ENCODE measurements around the gene ERBB4. TPM values are rescaled to one million over a fixed set of nuclear protein-coding genes. Genes with fewer than 3 reads are reported as not detected.

ERBB4 gene
- total and polyA plus RNA-seq, 2 of the 8 experiments (the other 6 are each of a cell fraction or from before 2014, with no cell fraction given) = 0.34 to 1.3 TPM

GRCh38 chr2:212228743-212229171, 309.8 kb downstream of the ERBB4 start:
- no peak for DNase-seq (ENCODE audit: low read depth in 1 of 2, low spot score in 2 of 2)
- Histone ChIP-seq H3K36me3 (ENCODE audit: control insufficient read depth in 2 of 4, insufficient read depth in 4 of 4, low read length in 3 of 4) (no peaks in the 10 kb centered on the region), H2BK5ac (ENCODE audit: low read depth, low read length) (no peak overlapping the region), H3K9ac (replicated peaks in 1 of 4; ENCODE audit: extremely low read depth in 1 of 4, low read depth in 3 of 4, low read length in 3 of 4) (no peak overlapping the region), H3K27ac (ENCODE audit: low read depth, low read length) (no peak overlapping the region), H3K9me3 (ENCODE audit: insufficient read depth in 2 of 2, low read depth in 1 of 2, low read length in 1 of 2) (no peaks in the 10 kb centered on the region), H3K4me3 (ENCODE audit: extremely low read depth in 1 of 4, insufficient read depth in 2 of 4, low read depth in 3 of 4, low read length in 4 of 4) (no peak overlapping the region), H4K5ac (ENCODE audit: insufficient read length, low read depth, low read length) (no peak overlapping the region), H3K4me2 (ENCODE audit: insufficient read depth in 1 of 2, low read depth in 2 of 2, low read length in 2 of 2) (no peak overlapping the region), H2BK20ac (ENCODE audit: low read length) (no peak overlapping the region), H3K56ac (replicated peaks; ENCODE audit: insufficient read length, low read depth, low read length) (no peak overlapping the region), H4K8ac (ENCODE audit: extremely low read depth, insufficient read depth, low read length) (no peak overlapping the region), H3K23ac (ENCODE audit: insufficient read length) (no peak overlapping the region), H3K79me2 (ENCODE audit: control insufficient read depth in 1 of 2, insufficient read depth in 2 of 2, low read length in 2 of 2) (no peaks in the 10 kb centered on the region), H3K4ac (replicated peaks; ENCODE audit: insufficient read length, low read depth, low read length) (no peak overlapping the region), H3K18ac (ENCODE audit: extremely low read depth, low read length) (no peak overlapping the region), H3K23me2 (ENCODE audit: low read depth, low read length) (no peaks in the 10 kb centered on the region), H2BK12ac (ENCODE audit: low read depth, low read length) (no peak overlapping the region), H2BK15ac (ENCODE audit: low read length) (no peak overlapping the region), H3K4me1 (replicated peaks in 1 of 4; ENCODE audit: control insufficient read depth in 3 of 4, insufficient read depth in 4 of 4, low read length in 3 of 4) (no peaks in the 10 kb centered on the region), H4K91ac (replicated peaks; ENCODE audit: insufficient read length, low read length) (no peak overlapping the region), H4K20me1 (replicated peaks in 1 of 2; ENCODE audit: control insufficient read depth in 1 of 2, insufficient read depth in 2 of 2, low read length in 2 of 2) (no peaks in the 10 kb centered on the region), H3K79me1 (ENCODE audit: low read depth, low read length) (no peaks in the 10 kb centered on the region), H2BK120ac (replicated peaks; ENCODE audit: low read depth, low read length) (no peak overlapping the region), H3K27me3 (replicated peaks in 1 of 4; ENCODE audit: control insufficient read depth in 3 of 4, extremely low read depth in 1 of 4, insufficient read depth in 3 of 4, low read length in 3 of 4) (no peaks in the 10 kb centered on the region), H2AFZ (ENCODE audit: low read length) (no peak overlapping the region), H3K14ac (ENCODE audit: insufficient read length) (no peak overlapping the region), H2AK5ac (ENCODE audit: low read depth, low read length) (no peak overlapping the region)
- TF ChIP-seq JUN (IDR thresholded peaks at IDR 0.05; ENCODE audit: low read depth, low read length) = no peak
- no peak for TF ChIP-seq ATF2 (IDR thresholded peaks at IDR 0.05; ENCODE audit: low read length)
- no peak for TF ChIP-seq CTCF (IDR thresholded peaks at IDR 0.05; ENCODE audit: control extremely low read depth in 1 of 3, insufficient read depth in 1 of 3, low read depth in 1 of 3, low read length in 3 of 3)
- no peak for TF ChIP-seq TAF7 (optimal IDR thresholded peaks at IDR 0.05; ENCODE audit: borderline replicate concordance, low read depth, low read length)
- TF ChIP-seq RFX5 (IDR thresholded peaks at IDR 0.05; ENCODE audit: borderline replicate concordance, low read depth, low read length) = no peak
- TF ChIP-seq RXRA (IDR thresholded peaks at IDR 0.05; ENCODE audit: insufficient read depth, low read depth, low read length) = no peak
- TF ChIP-seq KDM1A (IDR thresholded peaks at IDR 0.05; ENCODE audit: borderline replicate concordance, low read length) = no peak
- POLR2A ChIA-PET (ENCODE audit: partially characterized antibody) = no interaction called here
- CTCF ChIA-PET (ENCODE audit: partially characterized antibody) = interaction anchor here (0.6 kb wide), 1 partner anchor 10 kb away, joined by 3 read pairs; no protein-coding TSS in a partner anchor
- 61% methylated on average over 2 of the region's 2 CpGs; no CpG with 5 or more reads in 1 of the 2 experiments for WGBS, 2 experiments (ENCODE audit: extremely low coverage in 1 of 2, insufficient coverage in 1 of 2, insufficient read length in 1 of 2, insufficient replicate concordance in 2 of 2, low coverage in 1 of 2, low lambda C conversion rate in 2 of 2, missing lambda C conversion rate in 1 of 2)
- FAIRE-seq = no peak
